Rectal smooth muscle tissue (tissue), 1 donor: Measurements from ENCODE around the gene FNDC5.

ENCODE experiments used
- H3K27ac ChIP-seq: one replicate; pipeline ENCODE4 v1.7.0; 2013; ENCODE audit warnings: low read depth, low read length, inconsistent platforms
- H3K27me3 ChIP-seq: one replicate; pipeline ENCODE4 v1.7.0; 2013; ENCODE audit warnings: low read length; ENCODE audit not compliant: control insufficient read depth, insufficient read depth
- H3K36me3 ChIP-seq: one replicate; pipeline ENCODE4 v1.7.0; 2013; ENCODE audit warnings: low read length; ENCODE audit not compliant: control insufficient read depth, insufficient read depth
- H3K4me1 ChIP-seq: one replicate; pipeline ENCODE4 v1.7.0; 2013; ENCODE audit warnings: low read length; ENCODE audit not compliant: control insufficient read depth, insufficient read depth
- H3K4me3 ChIP-seq: one replicate; pipeline ENCODE4 v1.7.0; 2013; ENCODE audit warnings: low read length
- H3K9ac ChIP-seq: one replicate; pipeline ENCODE4 v1.7.0; 2013; ENCODE audit warnings: low read length

Gene FNDC5

DNA sequence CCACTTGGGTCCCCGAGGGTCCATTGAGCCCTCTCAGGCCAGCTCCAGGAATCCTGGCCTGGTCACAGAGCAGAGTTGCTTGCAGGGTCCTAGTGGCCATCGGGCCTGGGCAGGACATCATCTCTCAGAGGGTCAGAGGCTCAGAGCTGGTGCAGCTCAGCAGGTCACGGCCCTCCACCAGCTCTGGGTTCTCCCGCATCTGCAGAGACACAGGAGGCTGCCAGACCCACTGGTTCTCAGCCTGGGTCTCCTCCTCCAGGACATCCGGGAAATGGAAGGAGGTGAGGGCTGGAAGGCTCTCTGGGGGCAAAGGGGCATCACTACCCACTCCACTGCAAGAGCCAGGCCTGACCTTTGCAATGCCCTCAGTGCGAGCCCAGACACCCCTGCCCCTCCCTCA lies 24.0 kb upstream of the FNDC5 start:
- Histone ChIP-seq H3K27me3 (peaks cover 11% of the 10 kb centered on the region), H3K4me3 (no peak overlapping the region), H3K9ac (no peak overlapping the region), H3K4me1 (peaks cover 2% of the 10 kb centered on the region), H3K27ac (no peak overlapping the region), H3K36me3 (no peaks in the 10 kb centered on the region)

- Histone ChIP-seq H3K27ac (no peak overlapping the region), H3K36me3 (no peaks in the 10 kb centered on the region), H3K27me3 (peaks cover 11% of the 10 kb centered on the region), H3K4me1 (peaks cover 2% of the 10 kb centered on the region), H3K4me3 (no peak overlapping the region), H3K9ac (no peak overlapping the region)
Measured at GRCh38 chr1:32894019-32894600, 23.4 kb upstream of the FNDC5 start.

GRCh38 chr1:32893198-32894018 lies 22.7 kb upstream of the FNDC5 start:
- Histone ChIP-seq H3K9ac (no peak overlapping the region), H3K36me3 (no peaks in the 10 kb centered on the region), H3K27ac (no peak overlapping the region), H3K4me3 (peak overlapping the region; percentile 49), H3K4me1 (peaks cover 2% of the 10 kb centered on the region), H3K27me3 (peaks cover 13% of the 10 kb centered on the region)

- Histone ChIP-seq H3K4me3 (peak overlapping the region; percentile 49), H3K9ac (no peak overlapping the region), H3K36me3 (no peaks in the 10 kb centered on the region), H3K4me1 (peaks cover 2% of the 10 kb centered on the region), H3K27me3 (peaks cover 15% of the 10 kb centered on the region), H3K27ac (no peak overlapping the region)
Measured at GRCh38 chr1:32892368-32893197, 21.9 kb upstream of the FNDC5 start.

DNA sequence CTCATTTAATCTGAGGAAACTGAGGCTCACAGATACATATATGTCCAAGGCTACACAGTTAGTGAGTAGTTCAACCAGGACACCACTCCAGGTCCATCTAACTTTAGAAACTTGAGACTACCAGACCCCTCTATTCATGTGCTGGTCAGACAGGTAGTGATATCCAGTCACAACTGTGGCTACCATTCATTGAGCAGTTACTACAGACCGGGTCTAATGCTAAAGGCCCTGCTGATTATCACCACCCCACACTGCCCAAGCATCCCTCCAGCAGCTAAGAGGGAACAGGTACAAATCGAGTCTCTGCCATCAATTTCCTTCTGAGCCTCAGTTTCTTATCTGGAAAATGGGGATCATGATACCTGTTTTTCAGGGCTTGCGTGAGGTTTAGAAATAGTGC lies 20.9 kb upstream of the FNDC5 start:
- H3K9ac ChIP-seq: no peak overlapping the region
- no peak overlapping the region for H3K4me3 ChIP-seq
- H3K4me1 ChIP-seq: peaks cover 2% of the 10 kb centered on the region
- no peak overlapping the region for H3K27ac ChIP-seq
- H3K27me3 ChIP-seq: peaks cover 19% of the 10 kb centered on the region
- H3K36me3 ChIP-seq: no peaks in the 10 kb centered on the region

DNA sequence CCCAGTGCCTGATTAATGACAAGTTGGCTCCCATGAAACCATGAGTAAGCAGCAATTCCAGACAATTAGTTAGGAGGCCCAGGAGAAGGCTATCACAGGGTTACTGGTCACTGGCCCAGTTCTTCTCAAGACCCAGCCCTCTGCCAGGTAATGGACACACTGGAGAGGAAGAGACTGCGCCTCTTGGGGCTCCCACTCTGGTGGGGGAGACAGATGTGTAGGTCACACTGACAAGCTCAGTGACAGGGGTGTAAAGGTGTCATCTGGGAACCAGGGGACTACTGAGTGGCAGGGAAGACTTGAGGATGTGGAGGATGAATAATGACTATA lies 20.5 kb upstream of the FNDC5 start:
- Histone ChIP-seq H3K9ac (no peak overlapping the region), H3K27me3 (peaks cover 19% of the 10 kb centered on the region)

GRCh38 chr1:32890516-32891240 lies 20.0 kb upstream of the FNDC5 start:
- peaks cover 22% of the 10 kb centered on the region for H3K27me3 ChIP-seq
- H3K9ac ChIP-seq: no peak overlapping the region
- H3K27ac ChIP-seq: no peak overlapping the region
- H3K4me1 ChIP-seq: peaks cover 2% of the 10 kb centered on the region
- no peak overlapping the region for H3K4me3 ChIP-seq
- no peaks in the 10 kb centered on the region for H3K36me3 ChIP-seq

More for the DNA sequence above, 20.5 kb upstream of the FNDC5 start:
- Histone ChIP-seq H3K4me3 (no peak overlapping the region), H3K36me3 (no peaks in the 10 kb centered on the region), H3K27ac (no peak overlapping the region), H3K4me1 (peaks cover 2% of the 10 kb centered on the region)

GRCh38 chr1:32889731-32890278 lies 19.1 kb upstream of the FNDC5 start:
- no peak overlapping the region for H3K27ac ChIP-seq
- H3K9ac ChIP-seq: no peak overlapping the region
- no peak overlapping the region for H3K4me3 ChIP-seq
- H3K4me1 ChIP-seq: peaks cover 2% of the 10 kb centered on the region
- H3K36me3 ChIP-seq: no peaks in the 10 kb centered on the region
- H3K27me3 ChIP-seq: peaks cover 26% of the 10 kb centered on the region

- peaks cover 27% of the 10 kb centered on the region for H3K27me3 ChIP-seq
Measured at GRCh38 chr1:32888677-32889420, 18.1 kb upstream of the FNDC5 start.

GRCh38 chr1:32888134-32888533 lies 17.4 kb upstream of the FNDC5 start:
- no peak overlapping the region for H3K4me3 ChIP-seq
- peaks cover 30% of the 10 kb centered on the region for H3K27me3 ChIP-seq
- no peaks in the 10 kb centered on the region for H3K36me3 ChIP-seq
- peaks cover 2% of the 10 kb centered on the region for H3K4me1 ChIP-seq
- no peak overlapping the region for H3K27ac ChIP-seq
- no peak overlapping the region for H3K9ac ChIP-seq

More at GRCh38 chr1:32888677-32889420, 18.1 kb upstream of the FNDC5 start:
- peaks cover 2% of the 10 kb centered on the region for H3K4me1 ChIP-seq
- no peak overlapping the region for H3K9ac ChIP-seq
- H3K4me3 ChIP-seq: no peak overlapping the region
- H3K27ac ChIP-seq: no peak overlapping the region
- no peaks in the 10 kb centered on the region for H3K36me3 ChIP-seq

GRCh38 chr1:32887623-32888022 lies 16.9 kb upstream of the FNDC5 start:
- peaks cover 28% of the 10 kb centered on the region for H3K27me3 ChIP-seq
- no peak overlapping the region for H3K9ac ChIP-seq
- no peaks in the 10 kb centered on the region for H3K36me3 ChIP-seq
- H3K4me3 ChIP-seq: no peak overlapping the region
- peaks cover under 1% of the 10 kb centered on the region for H3K4me1 ChIP-seq
- H3K27ac ChIP-seq: no peak overlapping the region
